K562 (cell line): Measurements from ENCODE around the gene TMEM87A. TPM values are rescaled to one million over a fixed set of nuclear protein-coding genes. Genes with fewer than 3 reads are reported as not detected.

Experiments used
- ARHGAP35 ChIP-seq: fragments of 450-650 bp; IDR thresholded peaks from 2 replicates; pipeline ENCODE4 v1.6.1; 2018; ENCODE audit not compliant: partially characterized antibody
- ARID4B ChIP-seq: sonication (generic); formaldehyde crosslinking; IDR thresholded peaks from 2 replicates; pipeline ENCODE4 v1.8.0; 2022; ENCODE audit warnings: mild to moderate bottlenecking, missing genetic modification reagents
- ATF4 ChIP-seq: fragments of 450-650 bp; formaldehyde crosslinking; IDR thresholded peaks from 2 replicates; pipeline ENCODE4 v1.4.0; 2022; ENCODE audit warnings: mild to moderate bottlenecking, moderate library complexity
- CAMTA2 ChIP-seq: fragments of 250-450 bp; sonication (Bioruptor Pico); conservative IDR thresholded peaks from 2 replicates; pipeline ENCODE4 v1.5.1; 2022
- CHCHD3 ChIP-seq: fragments of 250-450 bp; sonication (Bioruptor Pico); IDR thresholded peaks from 2 replicates; pipeline ENCODE4 v2.1.2; 2022; ENCODE audit warnings: mild to moderate bottlenecking
- CHD2 ChIP-seq: IDR thresholded peaks from 2 replicates; pipeline ENCODE4 v1.6.1; 2011; ENCODE audit warnings: low read depth, low read length
- GABPB2 ChIP-seq: fragments of 250-450 bp; sonication (Bioruptor Pico); conservative IDR thresholded peaks from 2 replicates; pipeline ENCODE4 v1.5.1; 2021; ENCODE audit warnings: mild to moderate bottlenecking
- GATA2 ChIP-seq: sonication (generic); formaldehyde crosslinking; IDR thresholded peaks from 2 replicates; pipeline ENCODE4 v1.4.0; 2020; ENCODE audit warnings: mild to moderate bottlenecking, missing genetic modification reagents
- GATAD2A ChIP-seq: fragments of 450-650 bp; IDR thresholded peaks from 2 replicates; pipeline ENCODE4 v1.6.1; 2017
- IFI16 ChIP-seq: fragments of 250-450 bp; sonication (Bioruptor Pico); IDR thresholded peaks from 2 replicates; pipeline ENCODE4 v2.1.2; 2022; ENCODE audit warnings: mild to moderate bottlenecking, inconsistent platforms
- KAT8 ChIP-seq: fragments of 450-650 bp; IDR thresholded peaks from 2 replicates; pipeline ENCODE4 v1.6.1; 2016; ENCODE audit warnings: low read depth, mild to moderate bottlenecking
- POLR3A ChIP-seq: IDR thresholded peaks from 2 replicates; pipeline ENCODE4 v1.6.1; 2011; ENCODE audit warnings: borderline replicate concordance, mild to moderate bottlenecking, moderate library complexity; ENCODE audit not compliant: insufficient read length, insufficient read depth; ENCODE audit errors: extremely low read depth
- PRMT5 ChIP-seq: sonication (generic); formaldehyde crosslinking; IDR thresholded peaks from 2 replicates; pipeline ENCODE4 v1.5.0; 2020; ENCODE audit warnings: missing genetic modification reagents
- RAD51 ChIP-seq: fragments of 450-650 bp; IDR thresholded peaks from 2 replicates; pipeline ENCODE4 v1.7.1; 2016; ENCODE audit warnings: low read depth, mild to moderate bottlenecking, borderline replicate concordance
- RB1 ChIP-seq: fragments of 450-650 bp; IDR thresholded peaks from 2 replicates; pipeline ENCODE4 v1.6.1; 2017; ENCODE audit warnings: low read depth, mild to moderate bottlenecking
- RBM15 ChIP-seq: fragments of 200-400 bp; formaldehyde crosslinking; IDR thresholded peaks from 2 replicates; pipeline ENCODE4 v1.6.1; 2018; ENCODE audit warnings: mild to moderate bottlenecking, low read length, moderate library complexity; ENCODE audit not compliant: insufficient read depth
- ZKSCAN8 ChIP-seq: fragments of 200-800 bp; sonication (Bioruptor generic); IDR thresholded peaks from 2 replicates; pipeline ENCODE4 v1.6.1; 2016; ENCODE audit warnings: missing genetic modification characterization, missing compliant biosample characterization
- ZNF146 ChIP-seq: IDR thresholded peaks from one replicate; pipeline ENCODE4 v1.6.1; 2018; ENCODE audit warnings: missing compliant biosample characterization; ENCODE audit not compliant: unreplicated experiment
- ZNF253 ChIP-seq: fragments of 250-450 bp; sonication (Bioruptor Pico); conservative IDR thresholded peaks from 2 replicates; pipeline ENCODE4 v1.6.1; 2021; ENCODE audit warnings: mild to moderate bottlenecking
- ZNF830 ChIP-seq: fragments of 250-450 bp; sonication (Bioruptor Pico); IDR thresholded peaks from 2 replicates; pipeline ENCODE4 v1.5.0; 2021; ENCODE audit warnings: mild to moderate bottlenecking
- polyA plus RNA-seq, 8 experiments: library from polyadenylated mRNA; depleted of rRNA in 4 of 8; stranded (reverse) in 5 of 8; unstranded in 3 of 8; fragments of >200 nt; fragmentation: Nextera tagmentation in 2 of 8; fragmentation: Illumina TruSeq in 1 of 8; extraction: Ambion mirVana in 2 of 8; extraction: Trizol in 1 of 8; gene quantifications; 2 replicates each; pipeline versions ENCODE4 v1.2.1 to v1.2.3, GENCODE V29; 2011 to 2014; ENCODE audit warnings: inconsistent platforms in 1 of 8, missing spikeins in 1 of 8
- total RNA-seq, 7 experiments: library from RNA; depleted of rRNA in 6 of 7; stranded (reverse); fragments of >200 nt in 6 of 7; fragmentation: Illumina TruSeq in 2 of 7; extraction: Trizol in 2 of 7; gene quantifications; 2 replicates each; pipeline versions ENCODE4 v1.2.1 to v1.2.3, GENCODE V29; 2011 to 2021; ENCODE audit warnings: low replicate concordance in 1 of 7
- TF ChIP-seq, protein P1 (sequence below): sonication (generic); formaldehyde crosslinking; IDR thresholded peaks from 2 replicates; pipeline ENCODE4 v1.8.0; 2022; ENCODE audit warnings: mild to moderate bottlenecking, missing genetic modification reagents, borderline replicate concordance

The TMEM87A gene
- total and polyA plus RNA-seq, 9 of the 15 experiments (the other 6 are each of a cell fraction or from before 2014, with no cell fraction given) = 16.6 to 43.3 (median 29.6) TPM

- peak; percentile 95 for TF ChIP-seq ARID4B (CRISPR knock-in tag)
- TF ChIP-seq ARHGAP35 = no peak
- no peak for TF ChIP-seq CHCHD3 (CRISPR knock-in tag)
- no peak for TF ChIP-seq GABPB2 (CRISPR knock-in tag)
- no peak for TF ChIP-seq GATA2 (CRISPR knock-in tag)
- TF ChIP-seq RB1 = peak; percentile 33; the same call in 1 of the 2 replicates
- TF ChIP-seq CAMTA2 (CRISPR knock-in tag) = no peak
- no peak for TF ChIP-seq POLR3A
- peak; percentile 48; the same call in 1 of the 2 replicates for TF ChIP-seq CHD2
- TF ChIP-seq GATAD2A = no peak
- no peak for TF ChIP-seq ZNF830
- TF ChIP-seq RAD51 = no peak
- no peak for TF ChIP-seq ZNF253
- no peak for TF ChIP-seq ZKSCAN8 (CRISPR knock-in tag)
- TF ChIP-seq, protein P1, sequence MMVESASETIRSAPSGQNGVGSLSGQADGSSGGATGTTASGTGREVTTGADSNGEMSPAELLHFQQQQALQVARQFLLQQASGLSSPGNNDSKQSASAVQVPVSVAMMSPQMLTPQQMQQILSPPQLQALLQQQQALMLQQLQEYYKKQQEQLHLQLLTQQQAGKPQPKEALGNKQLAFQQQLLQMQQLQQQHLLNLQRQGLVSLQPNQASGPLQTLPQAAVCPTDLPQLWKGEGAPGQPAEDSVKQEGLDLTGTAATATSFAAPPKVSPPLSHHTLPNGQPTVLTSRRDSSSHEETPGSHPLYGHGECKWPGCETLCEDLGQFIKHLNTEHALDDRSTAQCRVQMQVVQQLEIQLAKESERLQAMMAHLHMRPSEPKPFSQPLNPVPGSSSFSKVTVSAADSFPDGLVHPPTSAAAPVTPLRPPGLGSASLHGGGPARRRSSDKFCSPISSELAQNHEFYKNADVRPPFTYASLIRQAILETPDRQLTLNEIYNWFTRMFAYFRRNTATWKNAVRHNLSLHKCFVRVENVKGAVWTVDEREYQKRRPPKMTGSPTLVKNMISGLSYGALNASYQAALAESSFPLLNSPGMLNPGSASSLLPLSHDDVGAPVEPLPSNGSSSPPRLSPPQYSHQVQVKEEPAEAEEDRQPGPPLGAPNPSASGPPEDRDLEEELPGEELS (CRISPR knock-in tag) = no peak
- TF ChIP-seq ZNF146 (CRISPR knock-in tag) = no peak
- 0 out of 2 replicates have a peak, but pooled peaks have one; percentile 13 for TF ChIP-seq ATF4 (CRISPR knock-in tag)
- no peak for TF ChIP-seq RBM15
- TF ChIP-seq KAT8 = no peak
- no peak for TF ChIP-seq PRMT5
- no peak for TF ChIP-seq IFI16 (CRISPR knock-in tag)
Observed at GRCh38 chr15:42272939-42273899, at the start of gene TMEM87A, which contains the start of gene GANC (continued).
